Measurements from ENCODE around the gene GTF2F2. TPM values are rescaled to one million over a fixed set of nuclear protein-coding genes. Genes with fewer than 3 reads are reported as not detected.
"Not testable (repeated sequence)": the region's sequence is repeated elsewhere in the genome, so short reads cannot be mapped to it uniquely, and the experiment has no call there.

GTF2F2 gene
- total RNA-seq, 1 experiment from 2014 or later: 33.8 TPM

- H3K27ac Mint-ChIP-seq: no peak overlapping the region
- DNase-seq (ENCODE audit: low spot score) (peak; percentile 18), ATAC-seq (peak; percentile 72)
- H3K27me3 Mint-ChIP-seq (ENCODE audit: low read depth): no peaks in the 10 kb centered on the region
- peaks cover 7% of the 10 kb centered on the region for H3K4me1 Mint-ChIP-seq
- CTCF ChIA-PET: no interaction called here
- H3K4me3 Mint-ChIP-seq: no peak overlapping the region
- H3K9me3 Mint-ChIP-seq: peaks cover 5% of the 10 kb centered on the region
- TF ChIP-seq CREB1 (CRISPR knock-in tag; IDR thresholded peaks at IDR 0.05): no peak
- TF ChIP-seq ETV6 (CRISPR knock-in tag; IDR thresholded peaks at IDR 0.05): no peak
- H3K36me3 Mint-ChIP-seq: no peaks in the 10 kb centered on the region; the same call in 1 of the 2 replicates
- POLR2A ChIA-PET: no interaction called here
Measured at GRCh38 chr13:45243077-45243476, 122.8 kb downstream of the GTF2F2 start.

GRCh38 chr13:45244736-45245135, 124.4 kb downstream of the GTF2F2 start:
- ATAC-seq; H3K27ac Mint-ChIP-seq; H3K4me1 Mint-ChIP-seq; CTCF ChIA-PET; H3K27me3 Mint-ChIP-seq (ENCODE audit: low read depth); DNase-seq (ENCODE audit: low spot score); H3K36me3 Mint-ChIP-seq; H3K4me3 Mint-ChIP-seq; POLR2A ChIA-PET; H3K9me3 Mint-ChIP-seq: not testable (repeated sequence)

GRCh38 chr13:45249662-45250061, 129.4 kb downstream of the GTF2F2 start:
- POLR2A ChIA-PET: no interaction called here

GRCh38 chr13:45254396-45254795, 134.1 kb downstream of the GTF2F2 start:
- DNase-seq (ENCODE audit: low spot score): no peak
- no peak overlapping the region for H3K4me3 Mint-ChIP-seq
- no peak for ATAC-seq
- POLR2A ChIA-PET: no interaction called here
- H3K4me1 Mint-ChIP-seq: peaks cover 10% of the 10 kb centered on the region
- CTCF ChIA-PET: no interaction called here
- H3K9me3 Mint-ChIP-seq: no peaks in the 10 kb centered on the region
- H3K27me3 Mint-ChIP-seq (ENCODE audit: low read depth): no peaks in the 10 kb centered on the region
- peaks cover 7% of the 10 kb centered on the region; the same call in 1 of the 2 replicates for H3K36me3 Mint-ChIP-seq
- no peak overlapping the region for H3K27ac Mint-ChIP-seq
- no peak for TF ChIP-seq ZNF512 (CRISPR knock-in tag; IDR thresholded peaks at IDR 0.05; ENCODE audit: borderline replicate concordance)
- no peak for TF ChIP-seq NFYB (CRISPR knock-in tag; conservative IDR thresholded peaks at IDR 0.05; ENCODE audit: low read depth)
- no peak for TF ChIP-seq FOXP4 (CRISPR knock-in tag; IDR thresholded peaks at IDR 0.05)
- TF ChIP-seq ATF2 (CRISPR knock-in tag; IDR thresholded peaks at IDR 0.05; ENCODE audit: borderline replicate concordance, low read depth): no peak
- TF ChIP-seq FOXJ3 (CRISPR knock-in tag; IDR thresholded peaks at IDR 0.05; ENCODE audit: borderline replicate concordance): no peak
- no peak for TF ChIP-seq TEAD4 (CRISPR knock-in tag; IDR thresholded peaks at IDR 0.05)
- TF ChIP-seq ZNF423 (CRISPR knock-in tag; IDR thresholded peaks at IDR 0.05): no peak
- TF ChIP-seq ZNF671 (CRISPR knock-in tag; IDR thresholded peaks at IDR 0.05): no peak
- no peak for TF ChIP-seq USF2 (CRISPR knock-in tag; IDR thresholded peaks at IDR 0.05)
- TF ChIP-seq SMAD4 (CRISPR knock-in tag; IDR thresholded peaks at IDR 0.05): no peak
- no peak for TF ChIP-seq ZNF396 (CRISPR knock-in tag; IDR thresholded peaks at IDR 0.05; ENCODE audit: borderline replicate concordance)

More at GRCh38 chr13:45249662-45250061, 129.4 kb downstream of the GTF2F2 start:
- Mint-ChIP-seq H3K27ac (peak overlapping the region; percentile 70; the same call in 1 of the 2 replicates), H3K4me3 (no peak overlapping the region), H3K27me3 (ENCODE audit: low read depth) (no peaks in the 10 kb centered on the region), H3K9me3 (peaks cover 5% of the 10 kb centered on the region), H3K4me1 (no peaks in the 10 kb centered on the region), H3K36me3 (peaks cover 7% of the 10 kb centered on the region)
- TF ChIP-seq SMAD3 (CRISPR knock-in tag; IDR thresholded peaks at IDR 0.05; ENCODE audit: borderline replicate concordance): no peak
- TF ChIP-seq ZNF532 (CRISPR knock-in tag; IDR thresholded peaks at IDR 0.05; ENCODE audit: borderline replicate concordance): no peak
- ATAC-seq (no peak), DNase-seq (ENCODE audit: low spot score) (no peak)
- CTCF ChIA-PET: interaction anchor here (0.9 to 1.1 kb wide), 2 partner anchors 9 to 32 kb away, joined by 3 to 4 read pairs; no protein-coding TSS in a partner anchor

Measured in WTC11 (cell line).